Adrenal gland (tissue), 12 donors: ENCODE measurements around the gene FAM161B. TPM values are rescaled to one million over a fixed set of nuclear protein-coding genes. Genes with fewer than 3 reads are reported as not detected.
"Not testable (repeated sequence)": the region's sequence is repeated elsewhere in the genome, so short reads cannot be mapped to it uniquely, and the experiment has no call there.

Experiments used
- DNase-seq, 7 donors: peaks; one replicate each; pipeline ENCODE4 v3.0.0-alpha.2; 2019 to 2020
- H3K27ac ChIP-seq, 5 donors: fragments of 200-600 bp; sonication (generic) in 4 of 5; 1 replicate in 3 of 5; 2 replicates in 2 of 5; pipeline versions ENCODE4 v1.5.1 to v1.8.0; 2016 to 2020; ENCODE audit warnings: mild to moderate bottlenecking in 1 of 5
- H3K27me3 ChIP-seq: fragments of 200-600 bp; 2 replicates; pipeline ENCODE4 v1.8.0; 2021
- H3K36me3 ChIP-seq, 2 donors: fragments of 200-600 bp; replicated peaks in 1 of 2; 1 replicate in 1 of 2; 2 replicates in 1 of 2; pipeline versions ENCODE4 v1.5.1 to v1.8.0; 2018 to 2022
- H3K4me1 ChIP-seq, 2 donors: fragments of 200-600 bp; replicated peaks in 1 of 2; 1 replicate in 1 of 2; 2 replicates in 1 of 2; pipeline versions ENCODE4 v1.5.1 to v1.8.0; 2018 to 2021
- H3K4me3 ChIP-seq, 4 donors: fragments of 200-600 bp; sonication (generic) in 3 of 4; one replicate each; pipeline ENCODE4 v1.5.1; 2016 to 2018
- H3K9me3 ChIP-seq, 3 donors: fragments of 200-600 bp; sonication (generic) in 1 of 3; replicated peaks in 1 of 3; 1 replicate in 2 of 3; 2 replicates in 1 of 3; pipeline versions ENCODE4 v1.5.1 to v1.8.0; 2016 to 2021
- POLR2A ChIP-seq, 2 donors: fragments of 450-650 bp; IDR thresholded peaks; one replicate each; pipeline ENCODE4 v1.6.1; 2017; ENCODE audit warnings: antibody characterized with exemption in 2 of 2, mild to moderate bottlenecking in 2 of 2, moderate library complexity in 1 of 2
- WGBS, 4 donors: extraction: QIAGEN DNeasy Blood & Tissue Kit in 2 of 4; methylation state at CpG; one replicate each; pipeline versions ENCODE4 v1.1.5 to v1.1.7; 2013 to 2017; 5-methylcytosine and 5-hydroxymethylcytosine counted together
- intact Hi-C, 2 donors: fragments of 100-400 bp; cut with DNase I; formaldehyde crosslinking; loops; one replicate each; pipeline versions ENCODE4 v1.14.1 to v1.15.0; 2022 to 2023
- polyA plus RNA-seq, 3 donors: library from polyadenylated mRNA; stranded (reverse); fragments of 200-250 nt in 2 of 3; fragments of 350-450 nt in 1 of 3; fragmentation: Illumina TruSeq in 1 of 3; extraction: RNeasy Lipid Tissue Mini Kit (QIAGEN cat#74804) in 1 of 3; gene quantifications; one replicate each; pipeline ENCODE4 v1.2.3, GENCODE V29; 2013 to 2014
- total RNA-seq, 9 donors: library from RNA; depleted of rRNA in 4 of 9; stranded (reverse); fragments of >200 nt in 4 of 9; fragments of 120-200 nt in 1 of 9; fragmentation: NEBNext Ultra II Directional in 1 of 9; extraction: Animal tissue kit (Norgen Biotek cat#: 25700) in 1 of 9; gene quantifications; one replicate each; pipeline versions ENCODE4 v1.1.0 to v1.2.4, GENCODE V29; 2013 to 2023
- TF ChIP-seq, protein P1 (sequence below), 6 experiments: fragments of 450-650 bp in 4 of 6; fragments of 200-600 bp in 2 of 6; sonication (generic) in 1 of 6; IDR thresholded peaks; 1 replicate in 5 of 6; 2 replicates in 1 of 6; pipeline versions ENCODE4 v1.5.1 to v1.8.0; 2016 to 2021; ENCODE audit warnings: antibody characterized with exemption in 6 of 6, mild to moderate bottlenecking in 2 of 6, moderate library complexity in 1 of 6
- donor health status: healthy with polysubstance abuse.
- donor health status: Bipolar disorder and iron deficiency.
- donor health status: DM: yes; HTN: yes; CAD: no.
- donor health status: DM: no; HTN: no; CAD: no.
- donor health status: DM: no; HTN: no; CAD: no.
- donor health status: DM: yes; HTN: yes; CAD: no.

FAM161B gene
- total and polyA plus RNA-seq, 12 donors = 4.1 to 25.2 (median 11.6) TPM

GRCh38 chr14:73997108-73997943 is 47.4 kb upstream of the FAM161B start:
- TF ChIP-seq, protein P1, sequence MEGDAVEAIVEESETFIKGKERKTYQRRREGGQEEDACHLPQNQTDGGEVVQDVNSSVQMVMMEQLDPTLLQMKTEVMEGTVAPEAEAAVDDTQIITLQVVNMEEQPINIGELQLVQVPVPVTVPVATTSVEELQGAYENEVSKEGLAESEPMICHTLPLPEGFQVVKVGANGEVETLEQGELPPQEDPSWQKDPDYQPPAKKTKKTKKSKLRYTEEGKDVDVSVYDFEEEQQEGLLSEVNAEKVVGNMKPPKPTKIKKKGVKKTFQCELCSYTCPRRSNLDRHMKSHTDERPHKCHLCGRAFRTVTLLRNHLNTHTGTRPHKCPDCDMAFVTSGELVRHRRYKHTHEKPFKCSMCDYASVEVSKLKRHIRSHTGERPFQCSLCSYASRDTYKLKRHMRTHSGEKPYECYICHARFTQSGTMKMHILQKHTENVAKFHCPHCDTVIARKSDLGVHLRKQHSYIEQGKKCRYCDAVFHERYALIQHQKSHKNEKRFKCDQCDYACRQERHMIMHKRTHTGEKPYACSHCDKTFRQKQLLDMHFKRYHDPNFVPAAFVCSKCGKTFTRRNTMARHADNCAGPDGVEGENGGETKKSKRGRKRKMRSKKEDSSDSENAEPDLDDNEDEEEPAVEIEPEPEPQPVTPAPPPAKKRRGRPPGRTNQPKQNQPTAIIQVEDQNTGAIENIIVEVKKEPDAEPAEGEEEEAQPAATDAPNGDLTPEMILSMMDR (IDR thresholded peaks at IDR 0.05) = no peak
- TF ChIP-seq POLR2A (IDR thresholded peaks at IDR 0.05) = no peak
- H3K4me1 ChIP-seq = peaks cover 0 to 5% of the 10 kb centered on the region in 2 donors
- H3K4me3 ChIP-seq = no peak overlapping the region
- no peaks in the 10 kb centered on the region for H3K36me3 ChIP-seq
- no peaks in the 10 kb centered on the region for H3K9me3 ChIP-seq
- no peaks in the 10 kb centered on the region for H3K27me3 ChIP-seq
- intact Hi-C loops = no loop called here
- no peak overlapping the region for H3K27ac ChIP-seq
- 91 to 100% (median 95%) methylated on average over 1 of the region's 1 CpG for WGBS, 4 donors
- DNase-seq = no peak

GRCh38 chr14:73996731-73997107 is 46.8 kb upstream of the FAM161B start:
- Histone ChIP-seq H3K4me1 (peaks cover 0 to 5% of the 10 kb centered on the region in 2 donors), H3K27me3 (no peaks in the 10 kb centered on the region), H3K27ac (no peak overlapping the region), H3K36me3 (no peaks in the 10 kb centered on the region), H3K9me3 (no peaks in the 10 kb centered on the region), H3K4me3 (no peak overlapping the region)
- no peak for TF ChIP-seq POLR2A (IDR thresholded peaks at IDR 0.05)
- TF ChIP-seq, protein P1 (IDR thresholded peaks at IDR 0.05) = no peak
- intact Hi-C loops = no loop called here
- no peak for DNase-seq
- 25 to 45% (median 36%) methylated on average over 2 of the region's 2 CpGs for WGBS, 4 donors

DNA sequence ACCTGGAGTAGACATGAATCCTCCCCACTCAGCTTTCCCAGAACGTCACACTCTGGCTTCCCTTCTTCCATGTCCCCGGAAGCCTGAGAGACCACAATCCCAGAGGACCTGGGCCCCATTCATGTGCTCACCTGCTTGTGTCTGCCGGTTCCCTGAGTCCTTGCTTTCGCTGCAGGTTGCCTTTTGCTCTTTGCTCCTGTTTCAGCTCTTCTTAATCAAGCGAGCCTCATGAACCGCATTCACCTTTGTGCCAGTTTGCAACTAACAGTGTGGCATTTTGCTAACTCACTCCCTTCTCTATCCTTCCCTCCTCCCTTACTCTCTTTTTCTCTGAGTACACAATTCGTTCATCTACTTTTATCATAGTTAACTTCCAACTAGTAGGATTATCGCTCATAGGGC is 46.1 kb upstream of the FAM161B start:
- intact Hi-C loops = no loop called here
- DNase-seq = no peak
- no peak overlapping the region for H3K27ac ChIP-seq
- no peaks in the 10 kb centered on the region for H3K9me3 ChIP-seq
- H3K27me3 ChIP-seq = no peaks in the 10 kb centered on the region
- H3K36me3 ChIP-seq = no peaks in the 10 kb centered on the region
- 94 to 98% (median 97%) methylated on average over 8 of the region's 8 CpGs for WGBS, 4 donors
- TF ChIP-seq, protein P1 (IDR thresholded peaks at IDR 0.05) = no peak
- TF ChIP-seq POLR2A (IDR thresholded peaks at IDR 0.05) = no peak
- H3K4me1 ChIP-seq = peaks cover 0 to 5% of the 10 kb centered on the region in 2 donors
- no peak overlapping the region for H3K4me3 ChIP-seq

- H3K9me3 ChIP-seq, intact Hi-C loops, H3K27me3 ChIP-seq, H3K4me3 ChIP-seq, H3K27ac ChIP-seq, H3K36me3 ChIP-seq, DNase-seq, H3K4me1 ChIP-seq: not testable (repeated sequence)
- 93 to 97% (median 97%) methylated on average over 7 of the region's 7 CpGs for WGBS, 4 donors
Measured at GRCh38 chr14:73994926-73995325, 45.0 kb upstream of the FAM161B start.

- no peak for TF ChIP-seq POLR2A (IDR thresholded peaks at IDR 0.05)
- TF ChIP-seq, protein P1 (IDR thresholded peaks at IDR 0.05) = no peak
- WGBS, 4 donors = 0 to 76% (median 68%) methylated on average over 1 to 4 of the region's 4 CpGs
- no peaks in the 10 kb centered on the region for H3K36me3 ChIP-seq
Measured at GRCh38 chr14:73991092-73991491, 41.2 kb upstream of the FAM161B start.

GRCh38 chr14:73988656-73989055 is 38.8 kb upstream of the FAM161B start:
- not testable (repeated sequence) for DNase-seq, H3K27ac ChIP-seq, H3K27me3 ChIP-seq, H3K36me3 ChIP-seq, H3K9me3 ChIP-seq, H3K4me3 ChIP-seq, H3K4me1 ChIP-seq
- intact Hi-C loops = loop anchor here in 1 of 2 donors (5.0 kb wide), 1 partner anchor 354 kb away; no protein-coding TSS in a partner anchor
- 77 to 82% (median 80%) methylated on average over 5 to 7 of the region's 7 CpGs for WGBS, 4 donors

More at GRCh38 chr14:73991092-73991491, 41.2 kb upstream of the FAM161B start:
- Histone ChIP-seq H3K9me3 (no peaks in the 10 kb centered on the region), H3K27me3 (no peaks in the 10 kb centered on the region), H3K4me3 (no peak overlapping the region), H3K4me1 (peaks cover 0 to 4% of the 10 kb centered on the region in 2 donors), H3K27ac (no peak overlapping the region)
- intact Hi-C loops = no loop called here
- no peak for DNase-seq
